GM21390 (cell line): Measurements from ENCODE around the gene HACL1.
"Not testable (repeated sequence)": the region's sequence is repeated elsewhere in the genome, so short reads cannot be mapped to it uniquely, and the experiment has no call there.

Experiments used
- ATAC-seq: cut with Tn5 transposase; IDR thresholded peaks from one replicate; pipeline ENCODE4 v1.9.1; 2021; ENCODE audit not compliant: unreplicated experiment

HACL1 gene

DNA sequence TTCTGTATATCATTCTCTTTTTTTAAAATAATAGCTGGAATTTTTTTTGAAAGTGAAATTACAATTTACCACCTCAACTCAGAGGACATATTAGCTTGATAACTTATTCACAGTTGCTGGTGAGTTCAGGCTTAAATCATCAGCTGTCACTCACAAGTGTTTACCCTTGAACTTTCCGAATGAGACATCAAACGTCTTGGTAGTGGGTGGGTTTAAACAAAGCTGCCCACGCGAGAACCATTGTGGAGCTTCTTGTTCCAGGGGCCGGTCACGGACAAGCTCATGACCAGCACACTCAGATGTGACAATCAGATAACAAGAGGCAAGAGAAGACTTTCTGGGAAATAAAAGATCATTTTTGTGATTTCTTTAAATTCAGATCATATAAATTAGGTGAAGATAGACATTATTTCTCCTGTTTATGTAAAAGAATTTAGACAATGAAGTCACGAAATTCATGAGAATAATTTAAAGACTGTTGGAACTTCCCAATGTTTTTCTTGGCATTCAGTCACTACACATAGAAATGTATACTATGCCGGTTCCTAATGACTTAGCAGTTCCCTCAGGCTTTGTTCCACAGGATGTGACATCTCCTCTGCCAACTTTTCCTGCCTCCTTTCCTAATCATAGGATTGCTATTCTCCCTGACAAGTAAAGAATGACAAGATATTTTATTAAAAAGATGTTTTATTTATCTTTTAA lies 29.4 kb upstream of the HACL1 start:
- ATAC-seq = peak; percentile 38

GRCh38 chr3:15629860-15630597 lies 28.7 kb upstream of the HACL1 start:
- peak; percentile 93 for ATAC-seq

DNA sequence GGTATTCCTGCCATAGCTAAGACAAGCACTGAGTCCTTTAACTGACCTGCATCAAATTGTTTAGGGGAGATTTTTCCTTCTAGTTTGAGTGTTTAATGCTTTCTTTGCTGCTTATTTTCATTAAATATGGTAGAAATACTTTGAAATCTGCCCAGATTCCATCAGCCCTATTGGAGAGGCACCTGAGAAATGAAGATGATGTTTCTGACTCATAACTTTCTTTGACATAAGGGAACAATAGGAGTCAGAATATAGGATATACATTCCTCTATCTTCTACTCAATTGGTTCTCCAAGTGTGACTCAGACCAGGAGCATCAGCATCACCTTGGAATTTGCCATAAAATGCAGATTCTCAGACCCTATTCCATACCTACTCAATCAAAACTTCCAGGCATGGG lies 27.6 kb upstream of the HACL1 start:
- ATAC-seq = no peak

GRCh38 chr3:15623535-15624440 lies 22.4 kb upstream of the HACL1 start:
- ATAC-seq = no peak

DNA sequence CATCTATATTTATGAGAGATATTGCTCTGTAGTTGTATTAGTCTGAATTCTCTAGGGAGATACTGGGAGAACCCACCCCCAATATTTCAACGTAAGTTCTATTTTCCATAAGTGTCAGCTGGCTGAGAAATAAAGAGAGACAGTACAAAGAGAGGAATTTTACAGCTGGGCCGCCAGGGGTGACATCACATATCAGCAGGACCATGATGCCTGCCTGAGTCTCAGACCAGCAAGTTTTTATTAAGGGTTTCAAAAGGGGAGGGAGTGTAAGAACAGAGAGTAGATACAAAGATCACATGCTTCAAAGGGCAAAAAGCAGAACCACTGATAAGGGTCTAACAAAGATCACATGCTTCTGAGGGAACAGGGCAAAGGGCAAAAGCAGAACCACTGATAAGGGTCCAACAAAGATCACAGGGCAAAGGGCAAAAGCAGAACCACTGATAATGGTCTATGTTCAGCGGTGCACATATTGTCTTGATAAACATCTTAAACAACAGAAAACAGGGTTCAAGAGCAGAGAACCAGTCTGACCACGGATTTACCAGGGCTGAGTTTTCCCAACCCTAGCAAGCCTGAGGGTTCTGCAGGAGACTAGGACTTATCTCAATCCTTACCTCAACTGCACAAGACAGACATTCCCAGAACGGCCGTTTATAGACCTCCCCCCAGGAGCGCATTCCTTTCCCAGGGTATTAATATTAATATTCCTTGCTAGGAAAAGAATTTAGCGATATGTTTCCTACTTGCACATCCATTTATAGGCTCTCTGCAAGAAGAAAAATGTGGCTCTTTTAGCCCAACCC lies 18.5 kb upstream of the HACL1 start:
- ATAC-seq = not testable (repeated sequence)

DNA sequence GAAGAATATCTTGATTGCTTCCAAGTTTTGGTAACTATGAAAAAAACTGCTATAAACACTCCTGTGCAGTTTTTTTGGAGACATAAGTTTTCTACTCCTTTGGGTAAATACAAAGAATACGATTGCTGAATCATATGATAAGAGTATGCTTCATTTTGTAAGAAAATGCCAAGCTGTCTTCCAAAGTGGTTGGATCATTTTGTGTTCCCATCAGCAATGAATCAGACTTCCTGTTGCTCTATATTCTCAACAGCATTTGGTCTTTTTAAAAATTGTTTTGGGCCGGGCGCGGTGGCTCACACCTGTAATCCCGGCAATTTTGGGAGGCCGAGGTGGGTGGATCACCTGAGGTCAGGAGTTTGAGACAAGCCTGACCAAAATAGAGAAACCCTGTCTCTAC lies 14.7 kb upstream of the HACL1 start:
- ATAC-seq = no peak

- no peak for ATAC-seq
These were observed 13.6 kb upstream of the HACL1 start for GRCh38 chr3:15614958-15615357.

DNA sequence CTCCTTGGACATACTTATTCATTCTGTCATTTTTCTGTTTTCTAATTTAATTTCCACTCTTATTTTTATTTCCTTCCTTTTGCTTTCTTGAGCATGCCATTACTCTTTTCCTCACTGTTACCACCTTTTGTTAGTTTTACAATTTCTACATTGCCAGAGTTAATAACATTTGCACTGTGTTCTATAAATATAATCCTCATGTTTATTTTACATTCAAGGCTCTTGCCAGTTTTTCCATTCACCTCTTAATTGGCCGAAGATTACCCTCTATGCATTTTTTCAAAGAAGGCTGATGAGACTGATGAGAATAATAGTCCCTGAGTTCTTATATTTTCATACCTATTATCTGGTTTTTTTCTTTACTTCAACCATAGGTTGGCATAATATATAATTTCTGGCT lies 10.6 kb upstream of the HACL1 start:
- ATAC-seq = no peak

- no peak for ATAC-seq
These were observed 9.6 kb upstream of the HACL1 start for GRCh38 chr3:15611018-15611417.

GRCh38 chr3:15610082-15610759 lies 8.9 kb upstream of the HACL1 start:
- ATAC-seq = no peak

DNA sequence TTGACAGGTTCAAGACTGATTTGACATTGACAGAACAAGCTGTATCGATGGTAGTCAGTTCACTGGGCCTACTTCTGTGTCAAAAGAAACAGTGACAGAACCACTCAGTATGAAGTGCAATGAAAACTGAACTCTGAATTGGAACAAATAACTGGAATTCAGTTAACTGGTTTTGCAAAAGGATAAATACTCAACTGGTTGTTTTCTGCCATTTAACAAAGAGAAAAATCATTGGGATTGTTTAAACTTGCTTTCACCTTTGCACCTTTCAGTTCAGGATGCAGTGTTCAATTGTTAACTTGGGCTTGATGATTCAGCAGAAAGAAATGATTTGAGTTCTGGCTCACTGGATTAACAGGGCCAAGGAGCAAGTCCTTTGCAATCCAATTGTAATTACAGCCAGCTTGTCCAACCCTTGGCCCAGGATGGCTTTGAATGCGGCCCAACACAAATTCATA lies 5.1 kb upstream of the HACL1 start:
- no peak for ATAC-seq

DNA sequence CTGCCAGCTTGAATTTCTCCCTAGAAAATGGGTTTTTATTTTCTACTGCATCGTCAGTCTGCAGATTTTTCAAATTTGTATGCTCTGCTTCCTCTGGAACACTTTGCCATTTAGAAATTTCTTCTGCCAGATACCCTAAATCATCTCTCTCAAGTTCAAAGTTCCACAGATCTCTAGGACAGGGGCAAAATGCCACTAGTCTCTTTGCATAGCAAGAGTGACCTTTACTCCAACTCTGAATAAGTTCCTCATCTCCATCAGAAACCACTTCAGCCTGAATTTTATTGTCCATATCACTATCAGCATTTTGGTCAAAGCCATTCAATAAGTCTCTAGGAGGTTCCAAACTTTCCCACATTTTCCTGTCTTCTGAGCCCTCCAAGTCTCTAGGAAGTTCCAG lies 3.2 kb upstream of the HACL1 start:
- ATAC-seq = not testable (repeated sequence)

GRCh38 chr3:15602816-15603215 lies 1.4 kb upstream of the HACL1 start:
- ATAC-seq = not testable (repeated sequence)

- peak; percentile 10 for ATAC-seq
These were observed 772 bp upstream of the HACL1 start for GRCh38 chr3:15602146-15602536.

GRCh38 chr3:15601046-15601398 lies 347 bp downstream of the HACL1 start:
- peak; percentile 23 for ATAC-seq

DNA sequence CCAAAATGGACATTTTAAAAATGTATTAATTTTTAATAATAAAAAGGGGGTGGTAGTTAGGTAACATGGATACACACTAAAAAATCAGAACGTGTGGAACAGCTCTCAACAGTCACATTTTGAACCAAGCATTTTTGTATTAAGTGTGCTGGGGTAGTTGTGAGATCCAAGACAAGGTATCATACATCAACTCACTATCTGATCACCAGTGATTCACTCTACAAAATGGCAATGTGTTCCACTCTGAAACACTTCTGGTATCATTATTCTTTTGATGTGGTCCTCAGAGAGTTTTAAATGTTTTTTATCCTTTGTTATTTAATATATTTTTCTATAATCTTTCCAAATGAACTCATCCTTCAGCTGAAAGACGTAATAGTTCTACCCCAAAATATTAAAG lies 5.4 kb downstream of the HACL1 start:
- no peak for ATAC-seq

- no peak for ATAC-seq
These were observed 8.4 kb downstream of the HACL1 start for GRCh38 chr3:15592968-15593367.

GRCh38 chr3:15591928-15592327 lies 9.4 kb downstream of the HACL1 start:
- no peak for ATAC-seq

DNA sequence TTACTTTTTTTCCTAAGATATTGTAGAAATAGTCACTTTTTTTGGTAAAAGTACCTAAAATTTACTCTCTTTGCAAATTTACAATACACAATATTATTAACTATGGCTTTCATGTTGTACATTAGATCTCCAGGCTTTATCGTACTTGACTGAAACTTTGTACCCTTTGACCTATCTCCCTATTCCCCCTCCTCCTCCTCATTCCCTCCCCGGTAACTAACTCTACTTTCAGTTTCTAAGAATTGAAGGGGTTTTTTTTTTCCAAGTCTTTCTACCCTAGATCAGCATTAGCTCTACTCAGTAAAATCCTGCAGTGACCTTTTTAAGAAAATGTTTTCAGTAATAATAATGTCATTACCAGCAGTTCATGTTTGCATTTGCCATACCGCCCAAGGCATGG lies 10.1 kb downstream of the HACL1 start:
- no peak for ATAC-seq
